ENCODE measurements around the gene GINS2.
A peak's percentile ranks its signal among the peaks of the same experiment; 100 is the strongest.

GINS2 gene

GRCh38 chr16:85716022-85716679 lies 27.4 kb upstream of the GINS2 start:
- H3K9ac ChIP-seq (ENCODE audit: low read length), result peak overlapping the region; percentile 24
- peaks cover 16% of the 10 kb centered on the region; the same call in 1 of the 2 replicates for H3K27me3 ChIP-seq (ENCODE audit: control insufficient read depth, insufficient read depth, low read length)
- no peak overlapping the region for H3K27ac ChIP-seq (ENCODE audit: low read depth, low read length)
- H3K36me3 ChIP-seq (ENCODE audit: control insufficient read depth, insufficient read depth, low read length), result peaks cover 3% of the 10 kb centered on the region; the same call in 1 of the 2 replicates
- peaks cover 23% of the 10 kb centered on the region for H3K4me1 ChIP-seq (ENCODE audit: control insufficient read depth, insufficient read depth, low read length)
- peaks cover 11% of the 10 kb centered on the region for H3K9me3 ChIP-seq (ENCODE audit: control insufficient read depth, insufficient read depth, low read depth, low read length)
- H3K4me3 ChIP-seq (ENCODE audit: low read depth, low read length), result peak overlapping the region; percentile 47

DNA sequence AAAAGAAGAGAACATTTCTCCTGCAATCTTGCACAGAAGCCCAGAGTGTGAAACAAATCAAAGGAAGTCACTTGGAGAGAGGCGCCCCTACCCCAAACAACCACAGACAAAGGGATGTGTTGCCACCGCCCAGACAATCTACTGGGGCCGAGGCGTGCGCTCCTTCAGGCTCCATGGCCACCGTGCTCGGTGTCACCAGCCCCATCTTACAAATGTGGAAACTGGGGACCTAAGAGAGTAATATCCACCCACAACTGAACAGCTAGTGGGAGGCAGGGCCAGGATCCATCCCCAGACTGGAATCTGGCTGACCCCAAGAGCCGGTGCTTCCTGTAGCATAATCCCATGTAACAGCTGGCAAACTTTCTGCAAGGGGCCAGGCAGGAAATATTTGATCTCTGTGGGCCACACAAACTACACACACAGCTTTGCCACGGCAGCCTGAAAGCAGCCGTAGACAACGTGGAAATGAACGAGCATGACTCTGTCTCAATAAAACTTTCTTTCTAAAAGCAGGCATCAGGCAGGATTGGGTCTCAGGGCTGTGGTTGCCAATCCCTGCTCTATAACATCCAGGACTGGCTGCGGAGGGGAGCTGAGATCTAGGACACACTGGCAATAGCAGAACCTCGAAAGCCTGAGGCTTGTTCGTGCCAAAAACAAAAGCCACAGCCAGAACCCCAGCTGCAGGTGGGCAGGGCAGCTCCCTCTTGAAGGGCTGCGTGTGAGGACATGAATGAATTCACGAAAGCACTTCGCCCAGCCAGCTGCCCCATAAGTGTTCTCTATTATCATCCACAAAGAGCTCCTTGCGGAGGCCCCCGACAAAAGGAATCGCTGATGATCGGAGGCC lies 26.6 kb upstream of the GINS2 start:
- Histone ChIP-seq H3K9ac (ENCODE audit: low read length) (peak overlapping the region; percentile 24), H3K27ac (ENCODE audit: low read depth, low read length) (no peak overlapping the region), H3K4me1 (ENCODE audit: control insufficient read depth, insufficient read depth, low read length) (peaks cover 23% of the 10 kb centered on the region), H3K4me3 (ENCODE audit: low read depth, low read length) (peak overlapping the region; percentile 47), H3K36me3 (ENCODE audit: control insufficient read depth, insufficient read depth, low read length) (peaks cover 3% of the 10 kb centered on the region; the same call in 1 of the 2 replicates), H3K27me3 (ENCODE audit: control insufficient read depth, insufficient read depth, low read length) (peaks cover 16% of the 10 kb centered on the region; the same call in 1 of the 2 replicates), H3K9me3 (ENCODE audit: control insufficient read depth, insufficient read depth, low read depth, low read length) (peaks cover 11% of the 10 kb centered on the region)

DNA sequence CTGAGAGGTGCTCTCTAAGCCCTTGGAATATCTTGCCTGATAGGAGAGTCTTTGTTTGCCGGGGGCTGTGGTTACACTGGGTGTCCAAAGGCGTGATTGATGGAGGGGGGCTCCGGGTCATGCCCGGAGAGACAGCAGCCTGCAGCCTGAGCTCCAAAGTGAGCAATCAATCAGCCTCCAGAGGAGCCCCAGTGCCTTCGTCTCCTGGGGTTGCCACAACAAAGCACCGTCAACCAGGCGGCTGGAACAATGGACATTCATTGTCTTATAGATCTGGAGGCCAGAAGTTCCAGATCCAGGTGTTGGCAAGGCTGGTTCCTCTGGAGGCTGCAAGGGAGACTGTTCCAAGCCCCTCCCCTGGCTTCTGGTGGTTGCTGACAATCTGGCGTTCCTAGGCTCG lies 24.0 kb upstream of the GINS2 start:
- Histone ChIP-seq H3K9me3 (ENCODE audit: control insufficient read depth, insufficient read depth, low read depth, low read length) (peaks cover 11% of the 10 kb centered on the region), H3K9ac (ENCODE audit: low read length) (no peak overlapping the region), H3K4me1 (ENCODE audit: control insufficient read depth, insufficient read depth, low read length) (peaks cover 23% of the 10 kb centered on the region), H3K36me3 (ENCODE audit: control insufficient read depth, insufficient read depth, low read length) (peaks cover 8% of the 10 kb centered on the region; the same call in 1 of the 2 replicates), H3K4me3 (ENCODE audit: low read depth, low read length) (no peak overlapping the region), H3K27ac (ENCODE audit: low read depth, low read length) (no peak overlapping the region), H3K27me3 (ENCODE audit: control insufficient read depth, insufficient read depth, low read length) (peaks cover 16% of the 10 kb centered on the region; the same call in 1 of the 2 replicates)

DNA sequence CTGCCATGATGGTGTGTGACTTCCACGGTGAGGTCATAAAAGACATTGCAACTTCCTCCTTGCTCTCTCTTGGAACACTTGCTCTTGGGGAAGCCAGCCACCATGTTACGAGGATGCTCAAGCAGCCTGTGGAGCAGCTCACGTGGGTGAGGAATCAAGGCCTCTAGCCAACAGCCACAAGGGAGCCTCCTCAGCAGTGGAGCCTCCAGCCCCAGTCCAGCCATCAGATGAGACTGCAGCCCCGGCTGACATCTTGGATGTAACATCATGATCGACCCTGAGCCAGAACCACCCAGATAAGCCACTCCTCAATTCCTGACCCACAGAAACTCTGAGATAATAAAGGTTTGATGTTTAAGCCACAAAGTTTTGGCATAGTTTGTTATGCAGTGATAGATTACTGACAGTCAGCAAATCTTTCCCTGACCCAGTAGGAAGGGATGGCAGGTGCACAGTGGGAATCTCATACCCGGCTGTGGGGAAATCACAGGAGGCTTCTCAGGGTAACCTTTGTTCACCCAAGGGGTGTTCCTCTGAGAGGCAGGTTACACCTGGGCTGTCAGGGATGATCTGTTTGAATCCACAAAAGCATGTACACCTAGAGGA lies 23.3 kb upstream of the GINS2 start:
- Histone ChIP-seq H3K4me1 (ENCODE audit: control insufficient read depth, insufficient read depth, low read length) (peaks cover 20% of the 10 kb centered on the region), H3K27me3 (ENCODE audit: control insufficient read depth, insufficient read depth, low read length) (peaks cover 16% of the 10 kb centered on the region; the same call in 1 of the 2 replicates), H3K36me3 (ENCODE audit: control insufficient read depth, insufficient read depth, low read length) (peaks cover 8% of the 10 kb centered on the region; the same call in 1 of the 2 replicates), H3K9ac (ENCODE audit: low read length) (no peak overlapping the region), H3K9me3 (ENCODE audit: control insufficient read depth, insufficient read depth, low read depth, low read length) (peaks cover 11% of the 10 kb centered on the region), H3K4me3 (ENCODE audit: low read depth, low read length) (no peak overlapping the region), H3K27ac (ENCODE audit: low read depth, low read length) (no peak overlapping the region)

DNA sequence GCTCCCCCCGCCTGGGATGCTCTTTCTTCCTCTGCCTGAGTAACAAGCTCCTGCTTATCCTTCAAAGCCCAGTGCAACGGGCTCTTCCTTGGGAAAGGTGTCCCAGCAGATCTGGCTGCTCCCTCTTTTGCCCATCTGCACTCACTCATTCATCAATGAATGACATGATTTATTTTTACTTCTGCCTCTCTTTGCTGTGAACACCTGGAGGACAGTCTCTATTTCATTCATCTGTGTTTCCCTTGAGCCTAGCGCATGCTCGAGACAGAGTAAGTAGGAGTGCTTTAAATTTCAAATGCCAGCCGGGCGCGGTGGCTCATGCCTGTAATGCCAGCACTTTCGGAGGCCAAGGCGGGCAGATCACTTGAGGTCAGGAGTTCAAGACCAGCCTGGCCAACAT lies 22.0 kb upstream of the GINS2 start:
- H3K4me3 ChIP-seq (ENCODE audit: low read depth, low read length), result no peak overlapping the region
- peaks cover 8% of the 10 kb centered on the region; the same call in 1 of the 2 replicates for H3K36me3 ChIP-seq (ENCODE audit: control insufficient read depth, insufficient read depth, low read length)
- H3K9me3 ChIP-seq (ENCODE audit: control insufficient read depth, insufficient read depth, low read depth, low read length), result peaks cover 11% of the 10 kb centered on the region
- H3K27me3 ChIP-seq (ENCODE audit: control insufficient read depth, insufficient read depth, low read length), result peaks cover 7% of the 10 kb centered on the region; the same call in 1 of the 2 replicates
- H3K4me1 ChIP-seq (ENCODE audit: control insufficient read depth, insufficient read depth, low read length), result peaks cover 7% of the 10 kb centered on the region
- no peak overlapping the region for H3K9ac ChIP-seq (ENCODE audit: low read length)
- no peak overlapping the region for H3K27ac ChIP-seq (ENCODE audit: low read depth, low read length)

- no peaks in the 10 kb centered on the region for H3K27me3 ChIP-seq (ENCODE audit: control insufficient read depth, insufficient read depth, low read length)
- H3K27ac ChIP-seq (ENCODE audit: low read depth, low read length), result no peak overlapping the region
- H3K9me3 ChIP-seq (ENCODE audit: control insufficient read depth, insufficient read depth, low read depth, low read length), result peaks cover 11% of the 10 kb centered on the region
- no peaks in the 10 kb centered on the region; the same call in 1 of the 2 replicates for H3K4me1 ChIP-seq (ENCODE audit: control insufficient read depth, insufficient read depth, low read length)
- H3K9ac ChIP-seq (ENCODE audit: low read length), result no peak overlapping the region
- no peak overlapping the region for H3K4me3 ChIP-seq (ENCODE audit: low read depth, low read length)
- H3K36me3 ChIP-seq (ENCODE audit: control insufficient read depth, insufficient read depth, low read length), result peaks cover 8% of the 10 kb centered on the region; the same call in 1 of the 2 replicates
Measured at GRCh38 chr16:85709766-85710585, 21.2 kb upstream of the GINS2 start.

DNA sequence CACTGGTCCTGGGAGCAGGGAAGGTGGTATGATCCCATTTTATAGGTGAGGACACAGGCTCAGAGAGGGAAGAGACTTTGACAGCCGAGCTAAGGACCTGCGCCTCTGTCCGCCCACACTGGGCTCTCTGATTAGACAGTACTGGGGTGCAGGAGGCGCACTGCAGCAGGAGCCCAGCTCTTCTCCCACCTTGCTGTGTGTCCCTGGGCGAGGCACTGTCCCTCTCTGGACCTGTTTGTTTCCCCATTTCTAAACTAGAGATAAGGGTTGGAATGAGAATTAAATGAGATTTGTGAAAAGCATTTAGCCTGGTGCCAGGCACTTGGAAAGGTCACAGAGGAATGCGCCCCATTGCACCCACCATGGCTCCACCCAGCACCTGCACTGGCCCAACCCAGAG lies 19.6 kb upstream of the GINS2 start:
- no peak overlapping the region for H3K27ac ChIP-seq (ENCODE audit: low read depth, low read length)
- peaks cover 11% of the 10 kb centered on the region for H3K9me3 ChIP-seq (ENCODE audit: control insufficient read depth, insufficient read depth, low read depth, low read length)
- H3K4me3 ChIP-seq (ENCODE audit: low read depth, low read length), result no peak overlapping the region
- H3K36me3 ChIP-seq (ENCODE audit: control insufficient read depth, insufficient read depth, low read length), result peaks cover 8% of the 10 kb centered on the region; the same call in 1 of the 2 replicates
- no peaks in the 10 kb centered on the region for H3K27me3 ChIP-seq (ENCODE audit: control insufficient read depth, insufficient read depth, low read length)
- H3K9ac ChIP-seq (ENCODE audit: low read length), result no peak overlapping the region
- no peaks in the 10 kb centered on the region for H3K4me1 ChIP-seq (ENCODE audit: control insufficient read depth, insufficient read depth, low read length)

DNA sequence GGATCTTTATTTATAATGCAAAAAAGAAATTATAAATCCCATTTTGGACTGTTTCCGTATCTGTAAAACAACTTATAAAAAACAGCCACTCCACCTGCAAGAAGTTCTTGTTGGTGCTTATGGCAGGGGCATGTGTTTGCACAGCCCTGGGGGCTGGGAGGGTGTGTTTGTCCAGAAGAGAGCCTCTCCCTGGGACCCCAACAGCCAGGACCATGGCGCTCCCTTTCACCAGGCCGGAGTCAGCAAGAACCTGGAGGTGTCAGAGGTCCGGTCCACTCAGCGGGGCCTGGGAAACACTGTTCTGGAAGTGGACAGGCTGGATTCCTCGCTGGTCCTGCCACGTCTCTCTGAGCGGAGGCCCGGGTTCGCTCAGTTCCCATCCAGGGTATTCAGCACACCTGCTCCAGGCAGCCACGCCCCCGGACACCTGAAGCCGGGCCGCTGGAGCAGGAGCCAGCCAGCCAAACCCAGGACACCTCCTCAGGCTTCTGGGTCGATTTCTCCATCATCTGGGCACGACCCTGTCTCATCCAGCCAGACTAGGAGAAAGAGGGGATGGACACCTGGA lies 18.9 kb upstream of the GINS2 start:
- Histone ChIP-seq H3K9me3 (ENCODE audit: control insufficient read depth, insufficient read depth, low read depth, low read length) (peaks cover 11% of the 10 kb centered on the region), H3K9ac (ENCODE audit: low read length) (no peak overlapping the region), H3K36me3 (ENCODE audit: control insufficient read depth, insufficient read depth, low read length) (peaks cover 8% of the 10 kb centered on the region; the same call in 1 of the 2 replicates), H3K4me1 (ENCODE audit: control insufficient read depth, insufficient read depth, low read length) (no peaks in the 10 kb centered on the region), H3K27me3 (ENCODE audit: control insufficient read depth, insufficient read depth, low read length) (no peaks in the 10 kb centered on the region), H3K4me3 (ENCODE audit: low read depth, low read length) (no peak overlapping the region), H3K27ac (ENCODE audit: low read depth, low read length) (no peak overlapping the region)

- Histone ChIP-seq H3K4me1 (ENCODE audit: control insufficient read depth, insufficient read depth, low read length) (no peaks in the 10 kb centered on the region), H3K4me3 (ENCODE audit: low read depth, low read length) (no peak overlapping the region), H3K9me3 (ENCODE audit: control insufficient read depth, insufficient read depth, low read depth, low read length) (peaks cover under 1% of the 10 kb centered on the region), H3K9ac (ENCODE audit: low read length) (no peak overlapping the region), H3K27me3 (ENCODE audit: control insufficient read depth, insufficient read depth, low read length) (no peaks in the 10 kb centered on the region), H3K27ac (ENCODE audit: low read depth, low read length) (no peak overlapping the region), H3K36me3 (ENCODE audit: control insufficient read depth, insufficient read depth, low read length) (0 out of 2 replicates have a peak, but pooled peaks cover 5% of the 10 kb centered on the region)
Measured at GRCh38 chr16:85706449-85707034, 17.8 kb upstream of the GINS2 start.
